GM12865 (cell line): ENCODE measurements around the gene POLRMT.

Experiments used
- DNase-seq: peaks from one replicate; pipeline ENCODE4 v3.0.0; 2010; ENCODE audit warnings: low read depth
- H3K4me3 ChIP-seq: 2 replicates; pipeline ENCODE4 v1.5.1; 2011; ENCODE audit warnings: mild to moderate bottlenecking, low read depth, low read length, control low read depth
- CTCF ChIP-seq: IDR thresholded peaks from 2 replicates; pipeline ENCODE4 v1.5.1; 2011; ENCODE audit warnings: low read length, control low read depth, low read depth, inconsistent platforms; ENCODE audit not compliant: insufficient read depth; ENCODE audit errors: missing control alignments

POLRMT gene

GRCh38 chr19:596263-596655 is 37.1 kb downstream of the POLRMT start:
- H3K4me3 ChIP-seq, result no peak overlapping the region
- no peak for TF ChIP-seq CTCF
- no peak for DNase-seq

GRCh38 chr19:595326-596262 is 37.7 kb downstream of the POLRMT start:
- no peak overlapping the region for H3K4me3 ChIP-seq
- no peak for DNase-seq
- no peak for TF ChIP-seq CTCF

DNA sequence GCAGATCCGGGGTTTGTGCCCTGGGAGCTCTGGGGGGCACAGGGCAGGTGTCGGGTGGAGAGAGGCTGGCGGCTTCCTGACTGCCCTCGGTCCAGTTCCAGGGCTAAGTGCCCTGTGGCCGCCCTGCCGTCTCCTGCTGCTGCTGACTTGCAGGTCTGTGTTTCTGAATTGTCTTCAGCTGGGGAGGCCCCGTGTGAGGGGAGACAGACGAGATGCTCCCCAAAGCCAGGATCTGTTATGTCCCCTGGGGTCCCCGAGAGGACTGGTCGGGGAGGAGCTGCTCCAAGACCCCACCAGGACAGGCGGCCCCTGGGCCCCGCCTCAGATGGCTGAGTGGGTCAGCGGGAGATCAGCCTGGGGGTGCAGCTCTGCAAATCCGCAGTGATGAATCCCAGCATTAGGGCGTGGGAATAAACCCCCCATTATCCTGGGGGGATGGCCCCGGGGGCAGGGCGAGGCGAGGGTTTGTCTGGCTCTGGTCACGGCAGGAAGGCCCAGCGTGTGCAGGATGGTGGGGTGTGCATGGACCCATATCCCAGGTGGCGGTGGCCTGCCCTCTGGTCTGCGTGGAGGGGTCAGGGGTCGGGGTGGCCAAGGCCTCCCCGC is 39.0 kb downstream of the POLRMT start:
- DNase-seq, result no peak
- TF ChIP-seq CTCF, result no peak
- no peak overlapping the region for H3K4me3 ChIP-seq

GRCh38 chr19:593505-593904 is 39.8 kb downstream of the POLRMT start:
- TF ChIP-seq CTCF, result no peak
- no peak overlapping the region for H3K4me3 ChIP-seq
- no peak for DNase-seq

DNA sequence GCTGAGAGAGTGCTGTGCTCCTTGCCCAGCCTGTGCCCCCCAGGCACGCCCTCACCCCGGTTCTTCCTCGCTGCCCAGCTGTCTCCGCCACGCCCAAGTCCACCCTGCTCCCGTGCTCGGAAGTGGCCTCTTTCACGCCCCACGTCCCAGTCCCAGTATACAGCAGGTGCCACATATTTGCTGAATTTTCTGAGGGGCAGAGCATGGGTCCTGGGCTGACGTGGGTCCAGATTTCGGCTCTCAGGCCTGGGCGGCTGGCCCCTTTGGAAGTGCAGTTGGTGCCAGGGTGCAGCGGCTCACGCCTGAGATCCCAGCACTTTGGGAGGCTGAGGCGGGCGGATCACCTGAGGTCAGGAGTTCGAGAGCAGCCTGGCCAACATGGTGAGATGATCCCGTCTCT is 40.3 kb downstream of the POLRMT start:
- DNase-seq, result no peak
- TF ChIP-seq CTCF, result no peak
- no peak overlapping the region for H3K4me3 ChIP-seq

DNA sequence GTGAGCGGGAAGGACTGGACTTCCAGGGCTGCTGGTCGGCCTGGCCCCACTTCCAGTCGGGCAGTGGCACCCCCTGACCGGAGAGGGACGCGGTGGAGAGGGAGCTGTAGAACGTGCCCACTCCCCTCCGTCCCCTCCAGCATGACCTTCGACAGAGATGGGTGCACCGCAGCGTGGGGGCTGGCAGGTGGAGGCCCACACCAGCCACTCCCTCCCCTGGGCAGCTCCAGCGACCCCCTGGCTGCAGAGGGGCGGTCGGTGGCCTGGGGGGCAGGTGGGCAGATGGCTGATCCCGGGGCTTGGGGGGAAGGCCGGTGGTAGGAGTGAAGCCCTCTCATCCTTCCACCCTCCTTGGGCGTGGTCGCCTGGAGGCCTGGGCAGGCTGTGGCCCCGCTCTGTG is 41.2 kb downstream of the POLRMT start:
- DNase-seq, result no peak
- TF ChIP-seq CTCF, result no peak

More for the DNA sequence above, 41.2 kb downstream of the POLRMT start:
- no peak overlapping the region for H3K4me3 ChIP-seq
